ENCODE results near the gene FETUB. TPM values are rescaled to one million over a fixed set of nuclear protein-coding genes. Genes with fewer than 3 reads are reported as not detected.

FETUB gene
- total and polyA plus RNA-seq, 2 donors (not counting 1 experiment from before 2014, with no cell fraction given), result not detected

GRCh38 chr3:186608624-186609215 is 31.5 kb upstream of the FETUB start:
- Mint-ChIP-seq H3K27me3 (peaks cover 26% of the 10 kb centered on the region), H3K9me3 (ENCODE audit: insufficient read depth) (no peaks in the 10 kb centered on the region), H3K4me3 (no peak overlapping the region), H3K4me1 (no peaks in the 10 kb centered on the region), H3K27ac (no peak overlapping the region)
- no peaks in the 10 kb centered on the region for H3K9me3 ChIP-seq (ENCODE audit: control extremely low read depth in 1 of 3, control insufficient read depth in 2 of 3, insufficient read depth in 1 of 3, low read length in 2 of 3)
- no peak for DNase-seq
- H3K9ac ChIP-seq (ENCODE audit: low read length), result no peak overlapping the region
- intact Hi-C loops (cut with micrococcal nuclease), result no loop called here
- no peak overlapping the region for H3K27ac ChIP-seq (ENCODE audit: low read length in 2 of 2)
- H4K20me1 ChIP-seq (ENCODE audit: control insufficient read depth, insufficient read depth, low read length, poor library complexity, severe bottlenecking), result no peaks in the 10 kb centered on the region
- CTCF ChIA-PET, result interaction anchor here (1.3 to 11.3 kb wide), 3 partner anchors 9 to 626 kb away, joined by 3 to 237 read pairs (median 13); no protein-coding TSS in a partner anchor
- H3K36me3 ChIP-seq (replicated peaks in 1 of 2; ENCODE audit: control extremely low read depth in 1 of 2, control insufficient read depth in 1 of 2, extremely low read depth in 1 of 2, insufficient read depth in 2 of 2, low read length in 1 of 2), result no peaks in the 10 kb centered on the region
- POLR2A ChIA-PET, result no interaction called here
- no peak overlapping the region for H3K4me3 ChIP-seq (ENCODE audit: control extremely low read depth in 1 of 5, extremely low read depth in 1 of 5, insufficient read depth in 1 of 5, low read depth in 2 of 5, low read length in 4 of 5)
- ATAC-seq (ENCODE audit: low read depth), result no peak
- no peak overlapping the region for H3K4me2 ChIP-seq (replicated peaks; ENCODE audit: low read depth, low read length, poor library complexity, severe bottlenecking)
- H3K27me3 ChIP-seq (replicated peaks in 1 of 4; ENCODE audit: control extremely low read depth in 1 of 4, control insufficient read depth in 3 of 4, insufficient read depth in 4 of 4, low read length in 3 of 4), result peaks cover 0 to 16% (median 4%) of the 10 kb centered on the region in 4 experiments
- 90% methylated on average over 2 of the region's 2 CpGs for WGBS (ENCODE audit: insufficient coverage)
- TF ChIP-seq CTCF (IDR thresholded peaks at IDR 0.05) (no peak), EZH2 (IDR thresholded peaks at IDR 0.05; ENCODE audit: borderline replicate concordance, insufficient read depth, low read depth, low read length, poor library complexity, severe bottlenecking) (no peak)
- no peaks in the 10 kb centered on the region for H3K79me2 ChIP-seq (ENCODE audit: control insufficient read depth, insufficient read depth, low read length)
- no peak overlapping the region for H2AFZ ChIP-seq (ENCODE audit: insufficient read depth, low read depth, low read length, poor library complexity, severe bottlenecking)
- no peaks in the 10 kb centered on the region for H3K4me1 ChIP-seq (ENCODE audit: control insufficient read depth in 2 of 2, insufficient read depth in 2 of 2, low read length in 2 of 2)

GRCh38 chr3:186609247-186609868 is 30.8 kb upstream of the FETUB start:
- Histone ChIP-seq H3K27ac (ENCODE audit: low read length in 2 of 2) (no peak overlapping the region), H4K20me1 (ENCODE audit: control insufficient read depth, insufficient read depth, low read length, poor library complexity, severe bottlenecking) (no peaks in the 10 kb centered on the region), H3K36me3 (replicated peaks in 1 of 2; ENCODE audit: control extremely low read depth in 1 of 2, control insufficient read depth in 1 of 2, extremely low read depth in 1 of 2, insufficient read depth in 2 of 2, low read length in 1 of 2) (no peaks in the 10 kb centered on the region), H3K9ac (ENCODE audit: low read length) (no peak overlapping the region), H3K4me2 (replicated peaks; ENCODE audit: low read depth, low read length, poor library complexity, severe bottlenecking) (no peak overlapping the region), H3K4me1 (ENCODE audit: control insufficient read depth in 2 of 2, insufficient read depth in 2 of 2, low read length in 2 of 2) (peaks cover 3 to 4% of the 10 kb centered on the region in 2 donors), H3K27me3 (replicated peaks in 1 of 4; ENCODE audit: control extremely low read depth in 1 of 4, control insufficient read depth in 3 of 4, insufficient read depth in 4 of 4, low read length in 3 of 4) (peaks cover 0 to 16% (median 4%) of the 10 kb centered on the region in 4 experiments), H3K79me2 (ENCODE audit: control insufficient read depth, insufficient read depth, low read length) (no peaks in the 10 kb centered on the region), H2AFZ (ENCODE audit: insufficient read depth, low read depth, low read length, poor library complexity, severe bottlenecking) (no peak overlapping the region), H3K4me3 (ENCODE audit: control extremely low read depth in 1 of 5, extremely low read depth in 1 of 5, insufficient read depth in 1 of 5, low read depth in 2 of 5, low read length in 4 of 5) (no peak overlapping the region), H3K9me3 (ENCODE audit: control extremely low read depth in 1 of 3, control insufficient read depth in 2 of 3, insufficient read depth in 1 of 3, low read length in 2 of 3) (no peaks in the 10 kb centered on the region)
- DNase-seq, result no peak
- Mint-ChIP-seq H3K4me3 (no peak overlapping the region), H3K9me3 (ENCODE audit: insufficient read depth) (no peaks in the 10 kb centered on the region), H3K4me1 (peaks cover 1% of the 10 kb centered on the region), H3K27ac (no peak overlapping the region), H3K27me3 (peaks cover 29% of the 10 kb centered on the region)
- ChIA-PET CTCF (interaction anchor here (0.7 to 11.3 kb wide), 5 partner anchors 8 to 628 kb away, joined by 3 to 237 read pairs (median 4); no protein-coding TSS in a partner anchor), POLR2A (no interaction called here)
- TF ChIP-seq EZH2 (IDR thresholded peaks at IDR 0.05; ENCODE audit: borderline replicate concordance, insufficient read depth, low read depth, low read length, poor library complexity, severe bottlenecking) (no peak), CTCF (IDR thresholded peaks at IDR 0.05) (no peak)
- ATAC-seq (ENCODE audit: low read depth), result no peak
- intact Hi-C loops (cut with micrococcal nuclease), result no loop called here
- 86% methylated on average over 5 of the region's 8 CpGs for WGBS (ENCODE audit: insufficient coverage)
